OCI-LY1 (cell line): ENCODE data around the gene AGAP1.

Experiments used
- CTCF ChIP-seq: fragments of 200-600 bp; sonication (generic), shearing (Covaris generic); IDR thresholded peaks from 2 replicates; pipeline ENCODE4 v1.5.1; 2017; ENCODE audit warnings: mild to moderate bottlenecking, antibody characterized with exemption, low read length, moderate library complexity, mixed read lengths
- EZH2 ChIP-seq: fragments of 200-600 bp; sonication (generic), shearing (Covaris generic); IDR thresholded peaks from 2 replicates; pipeline ENCODE4 v1.8.0; 2017; ENCODE audit warnings: borderline replicate concordance, mixed run types, mild to moderate bottlenecking, antibody characterized with exemption, low read length, moderate library complexity, mixed read lengths

DNA sequence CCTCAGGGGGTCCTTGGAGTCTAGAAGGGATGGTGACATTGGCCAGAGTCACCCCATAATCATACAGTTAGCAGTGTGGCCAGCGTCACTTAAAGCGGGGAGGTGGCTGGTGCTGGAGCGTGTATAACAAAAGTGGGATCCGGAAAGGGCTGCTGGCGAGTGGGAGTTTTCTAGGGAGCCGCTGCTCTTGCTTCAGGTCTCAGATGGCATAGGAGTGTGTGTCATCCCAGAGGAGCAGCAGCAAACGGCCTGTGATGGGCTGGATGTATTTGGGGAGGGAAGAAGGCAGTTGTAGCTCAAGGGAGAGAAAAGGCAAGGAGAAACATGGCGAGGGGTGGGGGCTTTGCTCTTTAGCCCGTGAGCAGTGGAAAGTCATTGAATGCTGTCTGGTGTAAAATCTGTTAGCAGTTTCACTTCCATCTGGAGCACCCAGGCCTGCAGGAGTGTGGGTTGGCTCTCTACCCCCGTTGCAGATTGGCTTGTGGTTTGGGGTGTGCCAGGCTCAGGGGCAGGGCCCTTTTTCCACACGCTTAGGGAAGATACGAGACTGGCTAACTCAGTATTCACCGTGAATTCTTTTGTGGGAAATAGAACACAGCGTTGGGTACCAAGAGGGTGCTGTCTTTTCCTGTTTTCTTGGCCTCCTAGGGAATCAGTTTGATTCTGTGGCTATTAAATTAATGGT is 120.5 kb downstream of the AGAP1 start:
- TF ChIP-seq CTCF (no peak), EZH2 (no peak)
